Right lobe of liver (tissue), 4 donors: ENCODE data around the gene TBXAS1.

ENCODE experiments used
- POLR2A ChIP-seq: fragments of 450-650 bp; IDR thresholded peaks from one replicate; pipeline ENCODE4 v1.6.1; 2017; ENCODE audit warnings: antibody characterized with exemption, mild to moderate bottlenecking
- TF ChIP-seq, protein P1 (sequence below), 4 donors: fragments of 200-600 bp in 3 of 4; fragments of 450-650 bp in 1 of 4; IDR thresholded peaks; one replicate each; pipeline versions ENCODE4 v1.5.1 to v1.8.0; 2016 to 2022; ENCODE audit warnings: antibody characterized with exemption in 4 of 4, mild to moderate bottlenecking in 2 of 4
- donor health status: DM: no; HTN: no; CAD: no.
- donor health status: DM: no; HTN: no; CAD: no.
- donor health status: DM: no; HTN: yes; CAD: no.

DNA sequence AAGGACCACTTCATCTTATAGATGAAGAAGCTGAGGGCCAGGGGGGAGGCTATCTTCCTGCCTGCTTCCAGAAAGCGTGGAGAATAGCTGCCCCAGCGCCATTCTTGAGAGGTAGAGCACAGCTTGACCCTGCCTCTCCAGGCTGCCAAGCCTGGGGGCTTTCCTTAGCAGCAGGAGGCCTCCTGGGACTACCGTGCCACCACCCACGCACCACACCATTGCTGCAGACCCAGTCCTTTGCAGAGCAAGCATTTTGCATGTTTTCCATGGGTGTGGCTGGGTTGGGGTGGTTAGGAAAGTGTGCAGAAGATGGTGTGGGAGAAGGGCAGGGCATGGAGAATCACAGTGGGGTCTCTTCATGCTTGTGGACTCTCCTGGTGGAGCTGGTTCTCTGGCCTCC is 64.9 kb downstream of the TBXAS1 start:
- TF ChIP-seq, protein P1, sequence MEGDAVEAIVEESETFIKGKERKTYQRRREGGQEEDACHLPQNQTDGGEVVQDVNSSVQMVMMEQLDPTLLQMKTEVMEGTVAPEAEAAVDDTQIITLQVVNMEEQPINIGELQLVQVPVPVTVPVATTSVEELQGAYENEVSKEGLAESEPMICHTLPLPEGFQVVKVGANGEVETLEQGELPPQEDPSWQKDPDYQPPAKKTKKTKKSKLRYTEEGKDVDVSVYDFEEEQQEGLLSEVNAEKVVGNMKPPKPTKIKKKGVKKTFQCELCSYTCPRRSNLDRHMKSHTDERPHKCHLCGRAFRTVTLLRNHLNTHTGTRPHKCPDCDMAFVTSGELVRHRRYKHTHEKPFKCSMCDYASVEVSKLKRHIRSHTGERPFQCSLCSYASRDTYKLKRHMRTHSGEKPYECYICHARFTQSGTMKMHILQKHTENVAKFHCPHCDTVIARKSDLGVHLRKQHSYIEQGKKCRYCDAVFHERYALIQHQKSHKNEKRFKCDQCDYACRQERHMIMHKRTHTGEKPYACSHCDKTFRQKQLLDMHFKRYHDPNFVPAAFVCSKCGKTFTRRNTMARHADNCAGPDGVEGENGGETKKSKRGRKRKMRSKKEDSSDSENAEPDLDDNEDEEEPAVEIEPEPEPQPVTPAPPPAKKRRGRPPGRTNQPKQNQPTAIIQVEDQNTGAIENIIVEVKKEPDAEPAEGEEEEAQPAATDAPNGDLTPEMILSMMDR (IDR thresholded peaks at IDR 0.05): no peak
- TF ChIP-seq POLR2A: no peak
